Upper lobe of right lung (tissue), 1 donor: Measurements from ENCODE around the gene CFAP92. TPM values are rescaled to one million over a fixed set of nuclear protein-coding genes. Genes with fewer than 3 reads are reported as not detected.

ENCODE experiments used
- ATAC-seq: fragments of 200-7000 bp; cut with Tn5 transposase; one replicate; pipeline ENCODE4 v1.9.1; 2020; ENCODE audit warnings: mild to moderate bottlenecking, moderate library complexity
- DNase-seq: peaks from one replicate; pipeline ENCODE4 v3.0.0-alpha.2; 2020
- H3K27ac ChIP-seq: fragments of 200-600 bp; one replicate; pipeline ENCODE4 v1.8.0; 2022
- H3K27me3 ChIP-seq: fragments of 200-600 bp; one replicate; pipeline ENCODE4 v1.8.0; 2022; ENCODE audit warnings: mild to moderate bottlenecking
- H3K36me3 ChIP-seq: fragments of 200-600 bp; one replicate; pipeline ENCODE4 v1.8.0; 2022
- H3K4me1 ChIP-seq: fragments of 200-600 bp; one replicate; pipeline ENCODE4 v1.8.0; 2022
- H3K4me3 ChIP-seq: fragments of 200-600 bp; one replicate; pipeline ENCODE4 v1.8.0; 2022; ENCODE audit warnings: mild to moderate bottlenecking
- H3K9me3 ChIP-seq: fragments of 200-600 bp; one replicate; pipeline ENCODE4 v1.8.0; 2022
- CTCF ChIP-seq: fragments of 200-600 bp; IDR thresholded peaks from one replicate; pipeline ENCODE4 v1.8.0; 2022; ENCODE audit warnings: antibody characterized with exemption
- intact Hi-C: fragments of 100-400 bp; cut with DNase I; formaldehyde crosslinking; loops from one replicate; pipeline ENCODE4 v1.11.0; 2022
- total RNA-seq: library from RNA; stranded (reverse); fragmentation: NEBNext Ultra II Directional; extraction: Animal tissue kit (Norgen Biotek cat#: 25700); gene quantifications from one replicate; pipeline ENCODE4 v1.2.1, GENCODE V29; 2021
- donor health status: DM: no; HTN: yes; CAD: no; lungs with severe emphysema.

CFAP92 gene
- total RNA-seq, 1 donor from 2014 or later, result 1.9 TPM

- intact Hi-C loops, result no loop called here
- H3K27ac ChIP-seq, result no peak overlapping the region
- no peaks in the 10 kb centered on the region for H3K27me3 ChIP-seq
- ATAC-seq (no peak), DNase-seq (no peak)
- no peak for TF ChIP-seq CTCF
- H3K9me3 ChIP-seq, result no peaks in the 10 kb centered on the region
- no peaks in the 10 kb centered on the region for H3K36me3 ChIP-seq
- peaks cover 44% of the 10 kb centered on the region for H3K4me1 ChIP-seq
- no peak overlapping the region for H3K4me3 ChIP-seq
These were observed 13.9 kb upstream of the CFAP92 start for GRCh38 chr3:129007792-129008191.

DNA sequence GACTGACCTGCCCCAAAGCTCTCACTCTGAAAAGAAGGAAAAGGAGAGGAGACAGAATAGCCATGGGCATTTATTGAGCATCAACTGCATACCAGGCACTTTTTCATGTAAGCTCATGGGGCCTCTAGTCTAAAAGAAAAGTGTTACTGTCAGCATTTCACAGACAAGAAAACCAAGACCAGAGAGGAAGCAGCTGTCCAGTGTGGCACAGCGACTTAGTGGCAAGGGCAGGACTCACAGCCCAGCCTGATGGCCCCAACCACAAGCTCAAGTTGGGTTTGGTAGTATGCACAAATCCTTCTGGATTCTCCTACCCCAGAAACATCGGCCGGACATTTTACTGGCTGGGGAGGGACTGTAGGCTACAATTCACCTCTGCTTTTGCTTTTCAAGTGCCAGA is 13.0 kb upstream of the CFAP92 start:
- Histone ChIP-seq H3K27ac (peak overlapping the region; percentile 69), H3K4me1 (peaks cover 44% of the 10 kb centered on the region), H3K36me3 (no peaks in the 10 kb centered on the region), H3K4me3 (no peak overlapping the region), H3K27me3 (peaks cover 4% of the 10 kb centered on the region), H3K9me3 (no peaks in the 10 kb centered on the region)
- no peak for TF ChIP-seq CTCF
- intact Hi-C loops, result no loop called here
- ATAC-seq, result no peak
- DNase-seq, result no peak

DNA sequence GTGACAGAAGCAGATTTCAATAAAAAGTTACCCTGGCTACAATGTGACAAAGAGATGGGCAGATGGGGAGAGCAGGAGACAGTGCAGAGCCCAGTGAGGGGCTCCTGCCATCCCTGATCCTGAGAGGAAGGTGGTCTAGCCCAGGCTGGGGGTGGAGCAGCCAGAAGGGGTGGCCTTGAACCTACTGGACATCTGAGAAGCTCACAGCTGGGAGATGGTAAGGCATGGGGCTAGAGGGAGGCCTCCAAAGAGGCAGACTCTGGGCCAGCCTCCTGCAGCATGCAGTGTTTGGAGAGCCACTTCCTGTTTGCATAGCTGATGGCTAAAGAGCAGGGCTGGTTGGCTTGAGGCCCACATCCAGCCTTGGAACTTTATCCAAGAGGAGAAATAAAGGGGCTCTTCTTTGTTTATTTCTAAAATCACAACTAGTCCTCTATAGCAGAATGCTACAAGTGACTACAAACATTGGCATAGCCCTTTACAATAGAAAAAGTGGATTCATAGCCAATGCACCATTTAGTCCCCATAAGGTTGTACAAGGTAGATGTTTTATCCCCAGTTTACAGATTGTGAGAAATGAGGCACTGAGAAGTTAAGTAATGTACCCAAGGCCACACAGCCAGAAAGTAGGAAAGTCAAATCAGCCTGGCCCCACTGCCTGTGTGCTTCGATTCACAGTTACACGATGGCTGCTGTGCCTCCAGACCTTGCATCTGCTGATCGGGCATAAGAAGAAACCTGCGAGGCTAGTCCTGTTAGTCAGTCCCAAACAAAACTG is 11.8 kb upstream of the CFAP92 start:
- DNase-seq, result no peak
- H3K36me3 ChIP-seq, result no peaks in the 10 kb centered on the region
- H3K4me3 ChIP-seq, result no peak overlapping the region
- no peak for TF ChIP-seq CTCF
- H3K27ac ChIP-seq, result peak overlapping the region; percentile 69
- no peaks in the 10 kb centered on the region for H3K9me3 ChIP-seq
- intact Hi-C loops, result no loop called here
- ATAC-seq, result peak; percentile 51
- peaks cover 48% of the 10 kb centered on the region for H3K4me1 ChIP-seq
- H3K27me3 ChIP-seq, result peaks cover 12% of the 10 kb centered on the region

- H3K4me1 ChIP-seq, result peaks cover 49% of the 10 kb centered on the region
- peak overlapping the region; percentile 63 for H3K4me3 ChIP-seq
- TF ChIP-seq CTCF, result no peak
These were observed 10.9 kb upstream of the CFAP92 start for GRCh38 chr3:129004639-129005295.

DNA sequence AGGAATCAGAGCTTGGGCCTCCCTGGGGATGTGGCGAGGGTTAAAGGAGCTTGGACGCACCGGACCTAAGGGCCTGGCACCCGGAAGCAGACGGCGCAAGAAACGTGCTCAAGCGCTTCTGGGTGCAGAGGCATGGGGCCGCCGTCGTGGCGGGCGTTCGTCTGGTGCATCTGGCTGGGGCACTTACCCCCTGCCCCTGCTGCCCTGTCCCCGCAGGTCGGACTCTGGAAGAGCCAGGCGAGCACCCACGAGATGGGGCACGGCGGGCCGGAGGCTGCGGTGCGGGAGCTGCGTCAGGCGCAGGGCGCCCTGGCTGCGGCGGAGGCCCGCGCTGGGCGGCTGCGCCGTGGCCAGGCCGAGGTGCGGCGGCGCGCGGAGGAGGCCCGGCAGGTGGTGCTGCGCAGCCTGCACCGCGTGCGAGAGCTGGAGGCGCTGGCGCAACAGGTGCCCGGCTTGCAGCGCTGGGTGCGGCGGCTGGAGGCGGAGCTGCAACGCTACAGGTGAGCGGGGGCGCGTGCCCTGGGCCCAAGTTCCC is 9.8 kb upstream of the CFAP92 start:
- no peaks in the 10 kb centered on the region for H3K36me3 ChIP-seq
- peaks cover 12% of the 10 kb centered on the region for H3K27me3 ChIP-seq
- peaks cover 47% of the 10 kb centered on the region for H3K4me1 ChIP-seq
- H3K4me3 ChIP-seq, result peak overlapping the region; percentile 63
- H3K27ac ChIP-seq, result peak overlapping the region; percentile 85
- no peaks in the 10 kb centered on the region for H3K9me3 ChIP-seq
- ATAC-seq, result peak; percentile 84
- no peak for TF ChIP-seq CTCF
- DNase-seq, result peak; percentile 86
- intact Hi-C loops, result no loop called here

More at GRCh38 chr3:129004639-129005295, 10.9 kb upstream of the CFAP92 start:
- no peak for ATAC-seq
- no peaks in the 10 kb centered on the region for H3K36me3 ChIP-seq
- H3K9me3 ChIP-seq, result no peaks in the 10 kb centered on the region
- peaks cover 12% of the 10 kb centered on the region for H3K27me3 ChIP-seq
- no peak for DNase-seq
- intact Hi-C loops, result no loop called here
- H3K27ac ChIP-seq, result peak overlapping the region; percentile 69
